ENCODE measurements around the gene DOCK10.
A peak's percentile ranks its signal among the peaks of the same experiment; 100 is the strongest.
"Not testable (repeated sequence)": the region's sequence is repeated elsewhere in the genome, so short reads cannot be mapped to it uniquely, and the experiment has no call there.

The DOCK10 gene

DNA sequence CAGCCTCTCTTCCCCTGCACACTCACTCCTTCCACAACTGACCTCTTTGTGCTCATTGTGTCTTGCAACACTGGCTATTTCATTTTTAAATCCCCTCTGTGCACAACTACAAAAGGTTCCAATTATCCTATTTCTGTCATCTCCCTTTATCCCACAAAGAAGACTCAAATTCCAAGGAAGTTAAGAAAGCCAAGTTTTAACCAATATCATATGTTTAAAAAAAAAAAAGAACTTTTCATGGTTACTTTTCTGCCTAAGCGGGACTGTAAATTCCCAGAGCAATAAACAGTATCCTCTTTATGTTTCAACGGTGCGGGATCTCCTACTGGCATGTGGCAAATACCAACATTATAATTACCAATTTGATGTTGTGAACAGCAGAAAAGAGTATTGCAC, 83.8 kb downstream of the DOCK10 start:
- no peak for DNase-seq (ENCODE audit: low spot score in 2 of 2)
- H3K9me3 Mint-ChIP-seq, result no peaks in the 10 kb centered on the region
- H3K4me3 Mint-ChIP-seq, result no peak overlapping the region
- peaks cover 75% of the 10 kb centered on the region for H3K4me1 Mint-ChIP-seq
- H3K27ac Mint-ChIP-seq, result peak overlapping the region; percentile 30
- H3K36me3 Mint-ChIP-seq, result peaks cover 2% of the 10 kb centered on the region
- ATAC-seq, result no peak

GRCh38 chr2:224957540-224958461, 84.5 kb downstream of the DOCK10 start:
- peaks cover 3% of the 10 kb centered on the region for H3K9me3 Mint-ChIP-seq
- peak; percentile 88 for ATAC-seq
- peaks cover 7% of the 10 kb centered on the region for H3K36me3 Mint-ChIP-seq
- DNase-seq (ENCODE audit: low spot score in 2 of 2), result no peak
- H3K4me3 Mint-ChIP-seq, result peak overlapping the region; percentile 14
- peak overlapping the region; percentile 30 for H3K27ac Mint-ChIP-seq
- H3K4me1 Mint-ChIP-seq, result peaks cover 77% of the 10 kb centered on the region

- no peak for ATAC-seq
These were observed 85.6 kb downstream of the DOCK10 start for GRCh38 chr2:224956706-224957105.

DNA sequence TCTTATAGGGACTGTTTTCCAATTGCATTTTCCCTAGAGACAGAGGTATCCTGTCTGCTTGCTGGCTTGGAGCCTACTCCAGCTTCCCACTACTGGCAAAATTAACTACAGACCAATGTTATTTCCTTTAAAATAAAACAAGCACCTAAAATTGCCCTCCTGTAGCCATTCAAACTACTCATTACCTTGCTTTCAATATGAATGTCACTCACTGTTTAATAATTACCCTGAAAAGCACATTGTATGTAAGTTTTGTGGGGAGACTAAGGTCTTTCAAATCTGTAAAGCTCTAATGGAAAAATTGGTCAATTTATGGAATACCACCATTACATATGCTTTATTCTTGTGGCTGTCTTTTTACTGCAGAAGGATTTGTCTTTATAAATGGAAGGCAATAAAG, 87.3 kb downstream of the DOCK10 start:
- Mint-ChIP-seq H3K27ac (no peak overlapping the region), H3K9me3 (peaks cover 3% of the 10 kb centered on the region), H3K4me3 (no peak overlapping the region), H3K36me3 (peaks cover 7% of the 10 kb centered on the region), H3K4me1 (peaks cover 79% of the 10 kb centered on the region)
- ATAC-seq (no peak), DNase-seq (ENCODE audit: low spot score in 2 of 2) (no peak)

More at GRCh38 chr2:224956706-224957105, 85.6 kb downstream of the DOCK10 start:
- Mint-ChIP-seq H3K9me3 (peaks cover 3% of the 10 kb centered on the region), H3K27ac (no peak overlapping the region), H3K4me3 (no peak overlapping the region), H3K4me1 (peaks cover 79% of the 10 kb centered on the region), H3K36me3 (peaks cover 7% of the 10 kb centered on the region)
- no peak for DNase-seq (ENCODE audit: low spot score in 2 of 2)

DNA sequence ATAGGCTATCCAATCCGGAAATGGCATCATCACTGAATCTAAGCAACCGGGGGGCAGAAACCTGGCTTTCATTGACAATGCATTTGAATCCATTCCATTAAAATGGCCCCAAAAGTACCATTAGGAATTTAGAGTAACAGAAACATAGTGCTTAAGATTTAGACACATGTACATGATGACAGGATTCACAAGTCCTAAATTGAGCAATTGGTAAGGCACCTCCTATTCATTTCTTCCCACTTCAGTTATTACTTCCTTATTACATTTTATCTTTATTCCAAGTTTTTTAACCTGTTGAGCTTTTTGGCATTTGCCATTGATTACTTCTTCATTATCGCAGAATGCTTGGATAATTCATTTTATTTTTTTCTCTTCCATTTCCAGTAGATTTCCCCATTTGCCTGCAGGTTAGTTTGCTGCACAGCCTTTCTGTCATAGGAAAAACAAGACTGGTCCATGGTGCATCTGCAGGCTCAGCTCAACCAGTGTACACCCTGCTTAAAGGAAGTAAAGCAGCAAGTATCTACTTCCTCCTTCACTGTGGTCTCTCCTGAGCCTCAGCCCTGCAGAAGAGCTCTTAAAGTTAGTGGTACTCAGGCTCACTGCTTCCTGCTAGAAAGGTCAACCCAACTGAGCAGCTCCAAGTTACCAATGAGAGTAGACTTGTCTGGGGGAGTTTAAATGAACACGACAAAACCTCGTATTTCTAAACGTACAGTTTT, 89.2 kb downstream of the DOCK10 start:
- ATAC-seq (peak; percentile 81), DNase-seq (ENCODE audit: low spot score in 2 of 2) (no peak)
- peaks cover 12% of the 10 kb centered on the region for H3K36me3 Mint-ChIP-seq
- H3K4me1 Mint-ChIP-seq, result peaks cover 85% of the 10 kb centered on the region
- H3K9me3 Mint-ChIP-seq, result peaks cover 3% of the 10 kb centered on the region
- H3K27ac Mint-ChIP-seq, result peak overlapping the region; percentile 67
- H3K4me3 Mint-ChIP-seq, result peak overlapping the region; percentile 60

DNA sequence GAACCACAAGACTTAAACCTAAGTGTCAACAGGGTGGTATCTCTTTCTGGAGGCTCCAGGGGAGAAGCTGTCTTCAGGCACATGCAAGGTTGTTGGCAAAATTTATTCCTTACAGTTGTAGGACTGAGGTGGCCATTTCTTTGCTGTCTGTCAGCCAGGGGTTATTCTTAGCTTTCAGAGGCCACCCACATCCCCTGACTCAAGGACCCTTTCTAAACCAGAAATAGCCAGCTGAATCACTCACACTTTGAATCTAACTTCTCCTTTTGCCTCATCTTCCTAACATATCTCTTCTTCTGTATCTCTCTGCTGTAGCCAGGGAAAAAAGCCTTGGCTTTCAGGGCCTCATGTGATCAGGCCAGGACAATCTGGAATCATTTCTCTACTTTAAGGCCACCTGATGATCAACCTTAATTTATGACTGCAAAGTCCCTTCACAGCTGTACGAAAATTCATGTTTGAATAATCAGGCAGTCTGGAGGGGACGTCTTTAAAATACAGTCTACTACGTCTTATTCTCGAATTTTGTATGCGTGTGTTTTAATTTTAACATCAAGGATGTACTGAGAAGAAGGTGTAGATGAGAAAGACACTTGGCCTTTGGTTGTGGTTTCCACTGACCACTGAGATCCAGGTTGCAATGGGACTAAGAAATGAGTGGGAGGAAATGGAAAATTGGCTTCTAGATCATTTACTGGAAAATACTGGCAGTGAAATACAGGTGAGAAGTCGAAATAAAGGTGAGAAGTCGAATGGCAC, 90.4 kb downstream of the DOCK10 start:
- H3K4me1 Mint-ChIP-seq, result peaks cover 85% of the 10 kb centered on the region
- H3K36me3 Mint-ChIP-seq, result peaks cover 15% of the 10 kb centered on the region
- peaks cover 3% of the 10 kb centered on the region for H3K9me3 Mint-ChIP-seq
- H3K27ac Mint-ChIP-seq, result peak overlapping the region; percentile 67
- ATAC-seq (peak; percentile 81), DNase-seq (ENCODE audit: low spot score in 2 of 2) (no peak)
- H3K4me3 Mint-ChIP-seq, result peak overlapping the region; percentile 60

DNA sequence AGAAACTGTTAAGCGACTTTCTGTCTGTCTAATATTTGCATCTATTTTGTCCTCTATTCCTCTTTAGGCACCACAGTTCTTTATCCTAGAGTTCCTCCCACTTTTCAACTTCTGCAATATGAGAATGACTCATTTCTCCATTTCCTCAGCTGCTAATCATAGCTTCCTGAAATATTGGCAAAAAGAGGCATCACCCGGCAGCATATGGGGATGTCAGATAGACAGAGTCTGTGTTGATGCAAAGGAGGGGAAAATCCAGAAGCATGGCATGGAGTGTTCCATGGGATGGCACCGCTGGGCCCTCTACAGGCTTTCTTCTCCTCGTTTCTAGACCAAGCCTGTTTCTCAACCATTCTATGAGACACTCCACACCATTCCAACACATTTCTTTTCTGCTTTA, 93.4 kb downstream of the DOCK10 start:
- no peak overlapping the region for H3K4me3 Mint-ChIP-seq
- H3K9me3 Mint-ChIP-seq, result peaks cover 3% of the 10 kb centered on the region
- no peak for DNase-seq (ENCODE audit: low spot score in 2 of 2)
- peak overlapping the region; percentile 44 for H3K27ac Mint-ChIP-seq
- peaks cover 33% of the 10 kb centered on the region for H3K36me3 Mint-ChIP-seq
- peaks cover 72% of the 10 kb centered on the region for H3K4me1 Mint-ChIP-seq
- ATAC-seq, result no peak

DNA sequence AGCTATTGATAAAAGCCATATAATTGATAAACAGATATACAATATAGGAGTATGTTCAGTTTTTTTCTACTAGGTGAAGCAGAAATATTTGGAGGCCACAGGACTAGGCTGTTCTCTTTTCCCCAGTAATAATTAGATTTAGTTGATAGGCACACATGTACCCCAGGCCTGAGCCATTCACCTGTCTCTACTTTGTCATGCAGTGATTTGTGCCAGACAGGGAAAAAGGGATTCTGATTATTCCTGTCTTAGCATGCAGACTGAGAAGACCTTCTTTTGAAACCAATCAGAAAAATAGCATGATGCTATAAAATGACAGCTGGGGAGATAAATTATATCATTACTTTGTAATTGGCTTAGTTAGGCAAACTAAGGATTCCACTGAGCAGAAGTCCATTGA, 94.3 kb downstream of the DOCK10 start:
- DNase-seq (ENCODE audit: low spot score in 2 of 2) (no peak), ATAC-seq (no peak)
- peaks cover 70% of the 10 kb centered on the region for H3K4me1 Mint-ChIP-seq
- H3K9me3 Mint-ChIP-seq, result peaks cover under 1% of the 10 kb centered on the region
- H3K4me3 Mint-ChIP-seq, result peak overlapping the region; percentile 77
- peaks cover 35% of the 10 kb centered on the region for H3K36me3 Mint-ChIP-seq
- no peak overlapping the region for H3K27ac Mint-ChIP-seq

DNA sequence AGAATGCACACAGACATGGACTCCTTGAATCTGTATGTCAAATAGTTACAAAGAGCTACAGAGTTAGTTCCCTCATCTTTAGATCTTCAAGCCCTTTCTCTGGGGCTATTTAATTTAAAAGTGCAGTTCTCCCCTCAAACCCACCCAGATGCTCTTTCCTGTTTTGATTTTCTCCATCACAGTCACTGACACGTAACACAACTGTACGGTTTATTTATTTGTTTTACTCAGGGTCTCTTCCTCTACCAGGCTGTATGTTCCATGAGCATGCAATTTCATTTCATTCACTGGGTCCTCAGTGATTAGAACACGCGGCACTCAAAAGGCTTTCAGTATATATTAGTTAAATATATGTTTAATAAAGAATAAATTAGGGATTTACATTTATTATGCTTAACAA, 94.7 kb downstream of the DOCK10 start:
- Mint-ChIP-seq H3K27ac (peak overlapping the region; percentile 84), H3K36me3 (peaks cover 39% of the 10 kb centered on the region), H3K9me3 (no peaks in the 10 kb centered on the region), H3K4me3 (peak overlapping the region; percentile 77), H3K4me1 (peaks cover 68% of the 10 kb centered on the region)
- DNase-seq (ENCODE audit: low spot score in 2 of 2) (no peak), ATAC-seq (no peak)

- peak; percentile 81 for ATAC-seq
- H3K4me1 Mint-ChIP-seq, result peaks cover 68% of the 10 kb centered on the region
- H3K9me3 Mint-ChIP-seq, result no peaks in the 10 kb centered on the region
- DNase-seq (ENCODE audit: low spot score in 2 of 2), result no peak
- H3K27ac Mint-ChIP-seq, result peak overlapping the region; percentile 84
- peaks cover 41% of the 10 kb centered on the region for H3K36me3 Mint-ChIP-seq
- peak overlapping the region; percentile 77 for H3K4me3 Mint-ChIP-seq
These were observed 95.4 kb downstream of the DOCK10 start for GRCh38 chr2:224946895-224947294.

GRCh38 chr2:224944707-224945547, 97.3 kb downstream of the DOCK10 start:
- Mint-ChIP-seq H3K4me1 (peaks cover 71% of the 10 kb centered on the region), H3K27ac (peak overlapping the region; percentile 84), H3K36me3 (peaks cover 50% of the 10 kb centered on the region), H3K9me3 (no peaks in the 10 kb centered on the region), H3K4me3 (peak overlapping the region; percentile 77)
- no peak for DNase-seq (ENCODE audit: low spot score in 2 of 2)
- ATAC-seq, result peak; percentile 22

DNA sequence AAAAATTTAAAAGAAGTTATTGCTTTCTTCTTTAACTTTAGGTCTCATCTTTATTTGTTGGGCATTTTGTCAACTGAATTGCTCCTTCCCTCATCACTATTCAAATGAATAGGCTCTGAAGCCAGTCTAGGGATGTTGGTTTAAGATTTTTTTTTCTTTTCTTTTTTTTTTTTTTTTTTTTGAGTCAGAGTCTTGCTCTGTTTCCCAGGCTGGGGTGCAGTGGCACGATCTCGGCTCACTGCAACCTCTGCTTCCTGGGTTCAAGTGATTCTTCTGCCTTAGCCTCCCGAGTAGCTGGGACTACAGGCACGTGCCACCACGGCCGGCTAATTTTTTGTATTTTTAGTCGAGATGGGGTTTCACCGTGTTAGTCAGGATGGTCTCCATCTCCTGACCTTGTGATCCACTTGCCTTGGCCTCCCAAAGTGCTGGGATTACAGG, 98.6 kb downstream of the DOCK10 start:
- peaks cover 66% of the 10 kb centered on the region for H3K4me1 Mint-ChIP-seq
- ATAC-seq, result peak; percentile 74
- DNase-seq (ENCODE audit: low spot score in 2 of 2), result peak in 1 of 2 donors; percentile 69
- peak overlapping the region; percentile 77 for H3K4me3 Mint-ChIP-seq
- peak overlapping the region; percentile 84 for H3K27ac Mint-ChIP-seq
- not testable (repeated sequence) for H3K9me3 Mint-ChIP-seq
- peaks cover 53% of the 10 kb centered on the region for H3K36me3 Mint-ChIP-seq

- Mint-ChIP-seq H3K4me3 (peak overlapping the region; percentile 59), H3K9me3 (no peaks in the 10 kb centered on the region), H3K27ac (peak overlapping the region; percentile 73), H3K36me3 (peaks cover 53% of the 10 kb centered on the region), H3K4me1 (peaks cover 66% of the 10 kb centered on the region)
- no peak for ATAC-seq
- DNase-seq (ENCODE audit: low spot score in 2 of 2), result no peak
These were observed 100.3 kb downstream of the DOCK10 start for GRCh38 chr2:224941960-224942359.

GRCh38 chr2:224940618-224941017, 101.7 kb downstream of the DOCK10 start:
- Mint-ChIP-seq H3K9me3 (no peaks in the 10 kb centered on the region), H3K36me3 (peaks cover 49% of the 10 kb centered on the region), H3K27ac (peak overlapping the region; percentile 4), H3K4me1 (peaks cover 72% of the 10 kb centered on the region), H3K4me3 (peak overlapping the region; percentile 24)
- DNase-seq (ENCODE audit: low spot score in 2 of 2), result no peak
- no peak for ATAC-seq

Data from stimulated activated effector memory CD8-positive, alpha-beta T cell treated with anti-CD3 and anti-CD28 coated beads, Interleukin-12 subunit alpha, Interleukin-12 subunit beta, amount 100 ng/mL, for 72 hours (primary cell).